ENCODE measurements around the gene FANCE. TPM values are rescaled to one million over a fixed set of nuclear protein-coding genes. Genes with fewer than 3 reads are reported as not detected.

FANCE gene, protein sequence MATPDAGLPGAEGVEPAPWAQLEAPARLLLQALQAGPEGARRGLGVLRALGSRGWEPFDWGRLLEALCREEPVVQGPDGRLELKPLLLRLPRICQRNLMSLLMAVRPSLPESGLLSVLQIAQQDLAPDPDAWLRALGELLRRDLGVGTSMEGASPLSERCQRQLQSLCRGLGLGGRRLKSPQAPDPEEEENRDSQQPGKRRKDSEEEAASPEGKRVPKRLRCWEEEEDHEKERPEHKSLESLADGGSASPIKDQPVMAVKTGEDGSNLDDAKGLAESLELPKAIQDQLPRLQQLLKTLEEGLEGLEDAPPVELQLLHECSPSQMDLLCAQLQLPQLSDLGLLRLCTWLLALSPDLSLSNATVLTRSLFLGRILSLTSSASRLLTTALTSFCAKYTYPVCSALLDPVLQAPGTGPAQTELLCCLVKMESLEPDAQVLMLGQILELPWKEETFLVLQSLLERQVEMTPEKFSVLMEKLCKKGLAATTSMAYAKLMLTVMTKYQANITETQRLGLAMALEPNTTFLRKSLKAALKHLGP
- total RNA-seq, result 6.3 and 7.6 TPM in 2 replicates

DNA sequence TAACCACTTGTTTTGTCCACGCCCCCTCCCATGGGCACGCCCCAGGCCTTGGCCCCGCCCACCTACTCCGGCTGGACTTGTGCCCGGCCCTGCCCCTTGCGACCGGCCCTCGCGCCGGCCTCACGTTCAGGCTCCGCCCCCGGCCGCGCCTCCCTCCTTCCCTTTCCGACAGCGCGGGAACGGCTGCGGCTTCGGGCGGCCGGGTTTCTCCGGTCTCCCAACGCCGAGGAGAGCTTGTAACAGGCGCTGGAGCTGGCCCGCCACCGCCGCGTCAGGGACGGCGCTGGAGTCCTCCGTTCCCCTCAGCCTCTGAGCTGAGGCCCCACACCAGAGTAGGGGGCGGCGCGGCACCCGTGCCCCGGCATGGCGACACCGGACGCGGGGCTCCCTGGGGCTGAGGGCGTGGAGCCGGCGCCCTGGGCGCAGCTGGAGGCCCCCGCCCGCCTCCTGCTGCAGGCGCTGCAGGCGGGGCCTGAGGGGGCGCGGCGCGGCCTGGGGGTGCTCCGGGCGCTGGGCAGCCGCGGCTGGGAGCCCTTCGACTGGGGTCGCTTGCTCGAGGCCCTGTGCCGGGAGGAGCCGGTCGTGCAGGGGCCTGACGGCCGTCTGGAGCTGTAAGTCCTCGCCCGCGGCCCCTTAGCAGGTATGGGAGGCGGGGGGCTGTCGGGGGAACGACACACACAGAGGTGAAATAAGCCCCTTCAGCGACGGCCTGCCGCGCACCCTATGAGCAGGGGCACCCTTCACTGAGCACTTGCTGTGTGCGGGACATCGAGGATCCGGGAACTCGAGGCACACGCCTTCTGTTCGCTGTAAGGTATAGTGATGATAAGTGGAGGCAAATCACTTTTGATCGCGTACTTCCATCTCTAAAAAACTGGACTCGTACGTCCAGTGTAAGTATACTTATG lies at the start of gene FANCE:
Gene FANCE, plus strand, starts transcription at position 156 of the 908 bp plus-strand sequence. Its CDS starts 208 bp downstream, at position 364.

DNA sequence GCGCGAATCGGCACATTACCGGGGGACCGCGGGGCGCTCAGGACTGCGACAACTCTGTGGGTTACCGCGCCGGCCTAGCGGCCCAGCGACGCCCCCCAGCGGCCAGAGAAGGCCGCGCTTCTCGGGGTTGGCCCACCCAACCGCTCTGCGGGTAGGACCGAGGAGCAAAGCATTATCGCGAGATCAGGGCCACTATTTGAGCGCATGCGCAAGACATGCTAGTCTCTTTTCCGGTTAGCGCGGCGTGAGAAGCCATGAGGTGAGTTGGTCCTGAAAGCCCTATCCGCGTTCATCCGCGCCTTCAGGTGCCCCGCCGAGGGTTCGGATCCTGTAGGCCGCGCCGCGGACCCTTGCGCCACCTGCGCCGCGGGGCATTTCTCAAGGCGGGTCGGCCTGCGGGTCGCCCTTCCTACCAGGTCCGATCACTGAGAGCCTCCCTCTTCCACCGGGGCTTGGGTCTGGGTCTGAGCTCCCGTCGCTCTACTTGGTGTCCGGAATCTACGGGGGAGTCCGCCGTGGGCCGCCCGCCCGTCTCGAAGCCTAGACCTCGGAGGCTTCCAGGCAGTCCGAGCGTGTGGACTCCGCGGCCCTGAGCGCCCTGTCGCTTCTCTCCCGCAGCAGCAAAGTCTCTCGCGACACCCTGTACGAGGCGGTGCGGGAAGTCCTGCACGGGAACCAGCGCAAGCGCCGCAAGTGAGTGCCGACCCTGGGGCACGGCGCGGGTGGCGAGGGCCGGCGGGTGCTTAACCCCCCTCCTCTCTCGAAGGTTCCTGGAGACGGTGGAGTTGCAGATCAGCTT lies 16.2 kb downstream of the FANCE start, which contains the start of gene RPL10A:
Gene RPL10A, plus strand, starts transcription at position 221 of the 799 bp plus-strand sequence. Its CDS starts 34 bp downstream, at position 255.

DNA sequence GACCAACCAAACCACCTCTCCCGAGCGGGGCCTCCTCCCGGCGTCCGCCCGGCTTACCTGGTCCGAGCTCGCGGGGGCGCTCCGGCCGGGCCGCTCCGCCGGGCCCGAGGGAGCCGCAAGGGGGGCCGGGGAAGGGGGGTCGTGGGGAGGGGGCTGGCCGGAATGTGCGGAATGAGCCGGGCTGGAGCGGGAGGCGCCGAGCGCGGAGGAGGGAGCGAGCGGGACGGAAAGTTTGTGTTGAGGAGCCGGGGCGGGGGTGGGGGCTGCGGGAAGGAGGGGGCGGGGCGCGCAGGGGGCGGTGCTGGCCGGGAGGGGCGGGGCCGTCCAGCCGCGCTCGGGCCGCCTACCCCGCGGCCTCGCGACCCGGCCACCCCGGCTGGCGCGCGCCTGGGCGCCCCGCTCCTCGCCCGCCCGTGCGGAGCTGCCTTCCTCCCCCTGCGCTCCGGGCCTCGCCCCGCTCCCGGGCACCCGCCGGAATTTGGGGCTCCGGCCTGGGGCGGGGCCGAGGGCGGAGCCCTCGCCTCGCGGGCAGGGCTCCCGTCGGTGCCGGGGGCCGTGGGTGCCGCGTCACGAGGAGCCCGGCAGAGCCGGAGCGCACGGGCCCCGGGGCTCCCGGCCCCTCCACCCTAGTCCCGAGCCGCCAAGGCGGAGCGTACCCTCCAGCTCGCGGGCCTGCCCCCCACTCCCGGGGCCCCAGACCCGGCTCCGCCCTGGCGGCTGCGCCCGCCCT lies 44.9 kb downstream of the FANCE start, which contains the start of gene TEAD3:
Gene TEAD3, minus strand, starts transcription at position 239 of the 730 bp plus-strand sequence.

DNA sequence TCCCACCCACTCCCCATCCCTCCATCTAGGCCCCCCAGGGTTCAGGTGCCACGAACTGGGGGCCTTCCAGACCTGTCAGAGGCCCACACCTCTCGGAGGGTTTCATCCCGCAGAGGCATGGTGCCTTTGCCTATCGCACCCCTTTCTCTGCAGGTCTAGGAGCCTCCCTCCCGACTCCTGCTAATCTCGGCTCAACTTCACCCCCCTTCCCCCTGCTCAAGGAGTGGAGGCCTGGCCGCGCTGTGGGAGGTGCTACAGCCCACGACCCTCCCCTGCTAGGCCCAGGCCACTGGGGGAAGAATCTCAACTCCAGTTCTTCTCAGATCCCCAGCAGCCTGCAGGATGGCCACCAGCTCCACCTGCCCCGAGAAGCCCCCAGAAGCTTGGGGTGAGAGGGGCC lies 60.6 kb downstream of the FANCE start, which contains the start of gene TULP1:
Gene TULP1, minus strand, starts transcription at position 157 of the 400 bp plus-strand sequence. Its CDS starts 38 bp downstream, at position 119.

Other genes starting within 250 kb of the FANCE start
- 0.44 and 1.5 TPM in 2 replicates for gene SCUBE3, start 238.4 kb upstream of the FANCE start, total RNA-seq
- 20.9 and 21.0 TPM in 2 replicates for gene ZNF76, start 192.6 kb upstream of the FANCE start, total RNA-seq
- gene DEF6, start 154.5 kb upstream of the FANCE start, total RNA-seq, result 0.50 and 0.87 TPM in 2 replicates
- 11.2 and 11.7 TPM in 2 replicates for gene PPARD, start 109.8 kb upstream of the FANCE start, total RNA-seq
- 1,896 and 2,774 TPM in 2 replicates for gene RPL10A, start 16.1 kb downstream of the FANCE start, total RNA-seq
- gene TEAD3, start 44.7 kb downstream of the FANCE start, total RNA-seq, result 12.9 and 13.5 TPM in 2 replicates
- 0.17 TPM in 1 of 2 replicates, not detected in the other for gene TULP1, start 60.6 kb downstream of the FANCE start, total RNA-seq
- 6.1 and 12.4 TPM in 2 replicates for gene FKBP5, start 236.6 kb downstream of the FANCE start, total RNA-seq